Measurements from ENCODE around the gene CTBS.

CTBS gene

GRCh38 chr1:84506729-84507453 is 67.3 kb downstream of the CTBS start:
- DNase-seq (ENCODE audit: low read depth, low spot score): no peak

- peak; percentile 99 for DNase-seq (ENCODE audit: low read depth, low spot score)
These were observed 68.1 kb downstream of the CTBS start, which contains the start of the genes GNG5 and SPATA1 for GRCh38 chr1:84506002-84506728. Gene GNG5, minus strand, starts transcription at chr1:84506581. Its CDS starts 490 bp downstream, at chr1:84506091. Gene SPATA1, plus strand, starts transcription at chr1:84506386. Its CDS starts 9,974 bp downstream, at chr1:84516360.

GRCh38 chr1:84505493-84506001 is 68.7 kb downstream of the CTBS start:
- DNase-seq (ENCODE audit: low read depth, low spot score): no peak

- peak; percentile 80 for DNase-seq (ENCODE audit: low read depth, low spot score)
These were observed 69.4 kb downstream of the CTBS start for GRCh38 chr1:84504580-84505492.

- no peak for DNase-seq (ENCODE audit: low read depth, low spot score)
These were observed 71.3 kb downstream of the CTBS start for GRCh38 chr1:84502927-84503326.
